GM18511 (cell line): Measurements from ENCODE around the gene PADI2.

ENCODE experiments used
- ATAC-seq: cut with Tn5 transposase; IDR thresholded peaks from one replicate; pipeline ENCODE4 v1.9.1; 2021; ENCODE audit warnings: mild to moderate bottlenecking, moderate library complexity; ENCODE audit not compliant: unreplicated experiment

The PADI2 gene

DNA sequence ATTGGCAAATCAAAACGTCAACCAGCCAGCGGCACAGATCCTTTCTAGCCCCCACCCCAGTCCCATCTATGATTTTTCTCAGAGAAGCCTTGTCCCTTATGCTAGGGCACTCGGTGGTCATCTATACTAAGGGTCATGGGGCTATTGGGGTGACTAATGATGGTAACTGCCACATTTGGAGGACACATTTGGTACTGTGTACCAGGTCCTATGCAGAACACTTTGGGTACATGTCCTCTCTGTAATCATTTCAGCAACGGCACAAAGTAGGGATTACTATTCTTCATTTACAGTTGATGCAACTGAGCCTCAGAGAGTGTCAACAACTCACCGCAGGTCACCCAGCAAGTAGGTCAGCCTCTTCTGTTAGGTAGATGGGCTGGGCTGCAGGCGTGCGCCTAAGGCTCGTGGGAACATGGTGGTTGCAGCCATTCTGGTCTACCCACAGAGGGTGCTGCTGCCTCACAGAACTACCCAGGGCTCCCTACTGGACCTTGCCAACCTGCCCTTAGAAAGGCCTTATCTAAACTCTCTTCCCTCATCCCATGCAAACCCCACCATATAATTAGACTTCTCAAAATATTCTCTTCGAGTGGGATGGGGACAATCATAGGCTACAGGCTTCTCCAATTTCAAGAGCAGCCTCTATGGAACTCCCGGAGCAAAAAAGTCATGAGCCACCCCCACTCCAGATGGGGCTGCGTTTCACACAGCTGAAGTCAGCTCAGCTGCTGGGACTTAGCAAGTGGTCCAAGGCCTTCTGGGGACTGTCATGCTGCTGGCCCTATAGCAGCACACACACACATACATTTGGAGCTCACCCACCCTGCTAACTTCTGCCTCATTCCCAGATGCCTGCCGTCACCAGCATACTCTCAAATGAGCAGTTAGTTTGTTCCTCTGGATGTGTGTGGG lies 59.6 kb downstream of the PADI2 start:
- ATAC-seq: no peak

DNA sequence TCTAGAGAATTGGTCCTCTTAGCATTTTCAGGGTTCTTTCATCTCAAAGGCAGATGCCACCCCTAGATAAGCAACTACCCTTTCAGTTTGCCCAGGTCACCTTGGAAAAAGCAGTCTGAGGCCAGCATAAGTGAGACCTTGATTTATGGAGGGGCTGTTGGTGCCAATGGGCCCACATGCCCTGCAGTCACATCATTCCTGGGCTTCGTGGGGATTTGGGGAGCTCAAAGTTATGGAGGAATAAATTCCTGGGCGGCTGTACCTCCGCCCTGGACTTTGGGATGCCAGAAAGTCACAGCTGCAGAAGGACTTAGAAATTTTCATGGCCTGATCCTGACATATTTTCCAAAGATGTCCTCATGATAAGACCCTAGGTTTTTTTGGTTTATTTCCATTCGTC lies 62.7 kb downstream of the PADI2 start:
- no peak for ATAC-seq

DNA sequence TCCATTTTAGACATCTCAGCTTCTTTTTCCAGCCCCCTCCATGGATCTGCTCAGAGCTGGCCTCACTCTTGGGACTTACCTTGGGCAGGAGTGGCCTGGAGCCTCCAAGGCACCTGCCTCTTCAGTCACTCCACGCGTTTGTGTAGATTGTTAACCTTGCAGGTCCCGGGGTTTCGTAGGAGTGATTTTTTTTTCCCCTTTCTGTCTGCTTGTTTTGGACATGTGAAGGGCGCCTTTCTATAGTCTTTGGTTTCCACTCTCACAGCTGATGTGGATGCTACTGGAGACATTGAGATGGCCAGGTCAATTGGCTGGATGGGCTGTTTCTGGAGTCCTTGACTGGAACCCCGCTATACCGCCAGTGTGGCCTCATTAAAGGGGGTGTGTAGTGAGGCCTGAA lies 63.5 kb downstream of the PADI2 start:
- no peak for ATAC-seq

- ATAC-seq: peak; percentile 97
Measured at GRCh38 chr1:17053685-17054410, 65.4 kb downstream of the PADI2 start, which contains the start of gene SDHB. TSS of gene SDHB (minus strand) at chr1:17054032. CDS start at chr1:17054019, 13 bp downstream.

- ATAC-seq: no peak
Measured at GRCh38 chr1:17053086-17053684, 66.1 kb downstream of the PADI2 start.

GRCh38 chr1:17052641-17053040 lies 66.6 kb downstream of the PADI2 start:
- ATAC-seq: no peak

- no peak for ATAC-seq
Measured at GRCh38 chr1:17052038-17052437, 67.2 kb downstream of the PADI2 start.

GRCh38 chr1:17047924-17048323 lies 71.3 kb downstream of the PADI2 start:
- no peak for ATAC-seq

DNA sequence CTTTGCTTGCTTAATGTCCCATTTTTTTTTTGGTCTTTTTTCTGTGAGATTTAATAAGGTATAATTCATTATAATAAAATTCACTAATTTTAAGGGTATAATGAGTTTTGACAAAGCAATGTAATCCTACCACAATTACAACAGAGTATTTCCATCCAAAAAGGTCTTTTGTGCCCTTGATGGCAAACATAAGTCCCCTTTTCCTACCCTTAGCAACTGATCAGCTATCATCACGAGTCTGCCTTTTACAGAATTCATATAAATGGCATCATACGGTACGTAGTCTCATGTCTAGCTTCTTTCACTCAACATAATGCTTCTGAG lies 73.0 kb downstream of the PADI2 start:
- ATAC-seq: no peak

GRCh38 chr1:17045634-17046333 lies 73.5 kb downstream of the PADI2 start:
- no peak for ATAC-seq

DNA sequence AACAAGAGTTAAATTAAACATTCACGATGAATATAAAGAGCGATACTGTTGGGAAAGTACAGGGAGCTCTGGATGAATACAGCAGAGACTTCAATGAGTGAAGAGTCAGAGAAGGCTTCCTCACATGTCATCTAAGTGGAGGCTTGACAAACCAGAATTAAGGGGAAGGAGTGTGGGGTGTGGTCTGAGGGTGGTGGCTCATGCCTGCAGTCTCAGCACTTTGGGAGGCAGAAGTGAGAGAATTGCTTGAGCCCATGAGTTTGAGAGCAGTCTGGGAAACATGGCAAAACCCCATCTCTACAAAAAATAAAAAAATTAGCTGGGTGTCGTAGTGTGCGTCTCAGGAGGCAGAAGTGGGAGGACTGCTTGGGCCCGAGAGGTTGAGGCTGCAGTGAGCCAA lies 74.1 kb downstream of the PADI2 start:
- no peak for ATAC-seq

DNA sequence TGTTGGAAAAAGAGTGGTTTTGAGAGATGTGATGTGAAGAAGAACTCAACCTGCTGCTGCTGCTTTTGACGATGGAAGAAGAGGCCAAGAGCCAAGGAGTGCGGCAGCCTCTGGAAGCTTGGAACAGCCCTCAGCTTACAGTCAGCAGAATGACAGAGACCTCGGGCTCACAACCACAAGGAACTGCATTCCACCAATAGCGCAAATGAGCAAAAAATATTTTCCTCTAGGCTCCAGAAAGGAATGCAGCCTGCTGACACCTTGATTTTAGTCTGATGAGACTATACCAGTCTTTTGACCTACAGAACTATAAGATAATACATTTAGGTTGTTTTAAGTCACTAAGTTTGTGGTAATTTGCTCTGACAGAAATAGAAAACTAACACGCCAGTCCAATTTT lies 75.6 kb downstream of the PADI2 start:
- ATAC-seq: no peak

- no peak for ATAC-seq
Measured at GRCh38 chr1:17040135-17040534, 79.1 kb downstream of the PADI2 start.

DNA sequence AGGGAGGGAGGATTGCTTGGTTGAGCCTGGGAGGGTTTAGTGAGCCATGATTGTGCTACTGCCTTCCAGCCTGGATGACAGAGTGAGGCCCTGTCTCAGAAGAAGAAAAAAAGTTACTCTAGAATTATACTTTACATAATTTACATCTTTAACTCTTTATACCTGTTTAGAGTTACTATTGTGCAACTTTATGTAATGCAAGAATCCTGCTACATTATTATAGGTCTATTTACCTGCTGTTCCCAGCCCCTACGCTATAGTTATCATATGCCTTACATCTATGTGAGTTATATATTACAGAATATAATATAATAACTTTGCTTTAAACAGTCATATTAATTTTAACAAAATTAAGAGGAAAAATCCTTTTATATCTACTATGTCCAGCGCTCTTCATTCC lies 79.7 kb downstream of the PADI2 start:
- no peak for ATAC-seq

GRCh38 chr1:17033481-17033880 lies 85.8 kb downstream of the PADI2 start:
- no peak for ATAC-seq

DNA sequence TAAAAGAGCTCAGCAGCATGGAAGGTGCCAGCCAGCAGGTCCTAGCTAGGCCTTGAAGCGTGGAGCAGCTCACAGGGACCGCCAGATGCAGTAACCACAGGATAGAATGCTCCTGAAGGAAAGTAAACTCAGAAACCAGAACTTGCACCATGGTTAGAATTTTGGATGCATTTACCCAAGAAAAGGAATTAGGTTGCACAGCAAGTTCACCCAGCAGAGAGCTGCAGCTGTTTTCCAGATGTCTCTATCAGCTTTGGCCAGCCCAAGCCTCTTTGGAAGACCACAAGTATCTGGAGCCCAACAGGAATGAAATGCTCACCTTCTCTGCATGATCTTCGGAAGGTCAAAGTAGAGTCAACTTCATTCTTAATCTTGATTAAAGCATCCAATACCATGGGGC lies 86.5 kb downstream of the PADI2 start:
- ATAC-seq: no peak

DNA sequence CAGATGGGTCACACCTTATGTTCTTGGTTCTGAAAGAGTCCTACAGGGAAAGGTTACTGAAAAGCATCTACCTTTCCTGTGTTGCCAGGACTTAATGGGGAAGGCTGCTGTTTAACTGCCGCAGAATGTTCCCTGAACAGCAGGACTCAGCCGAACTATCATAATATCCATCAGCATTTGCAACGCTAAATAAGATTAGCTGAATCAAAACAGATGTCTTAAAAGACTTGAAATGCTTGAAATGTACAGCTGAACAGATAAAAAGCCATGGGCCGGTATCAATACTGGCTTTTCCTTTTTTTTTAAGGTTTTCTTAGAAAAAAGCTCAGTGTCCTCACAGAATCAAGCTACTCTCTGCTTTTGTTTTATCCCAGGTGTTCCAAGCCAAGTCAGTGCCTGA lies 87.8 kb downstream of the PADI2 start:
- no peak for ATAC-seq

- no peak for ATAC-seq
Measured at GRCh38 chr1:17030206-17030605, 89.0 kb downstream of the PADI2 start.

- ATAC-seq: no peak
Measured at GRCh38 chr1:17028662-17029188, 90.5 kb downstream of the PADI2 start.

- no peak for ATAC-seq
Measured at GRCh38 chr1:17027900-17028299, 91.4 kb downstream of the PADI2 start.

DNA sequence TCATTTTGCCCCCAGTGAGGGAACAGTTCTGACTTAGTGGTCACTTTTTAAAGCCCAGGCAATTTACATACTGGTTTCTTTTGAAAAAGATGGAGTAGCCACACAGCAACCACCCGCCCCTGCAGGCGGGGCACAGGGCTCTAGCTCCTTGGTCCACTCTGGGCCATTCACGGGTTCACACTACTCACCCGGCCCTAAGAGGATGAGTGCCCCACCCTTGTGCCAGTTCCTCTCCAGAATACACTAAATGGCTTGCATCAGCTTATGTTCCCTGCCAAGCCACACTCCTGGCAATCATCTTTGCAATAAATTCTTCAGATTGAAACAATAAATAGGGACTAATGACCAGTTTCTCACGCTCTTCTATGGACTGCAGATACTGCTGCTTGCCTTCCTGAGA lies 91.8 kb downstream of the PADI2 start:
- ATAC-seq: no peak
